Esophagus muscularis mucosa (tissue), 3 donors: ENCODE data around the gene EPHB2.

Experiments
- CTCF ChIP-seq, 3 experiments: fragments of 200-600 bp in 2 of 3; fragments of 450-650 bp in 1 of 3; sonication (generic) in 2 of 3; IDR thresholded peaks; one replicate each; pipeline ENCODE4 v1.5.1; 2017 to 2019; ENCODE audit warnings: antibody characterized with exemption in 3 of 3, mild to moderate bottlenecking in 2 of 3, moderate library complexity in 1 of 3
- POLR2A ChIP-seq: fragments of 450-650 bp; IDR thresholded peaks from one replicate; pipeline ENCODE4 v1.6.1; 2017; ENCODE audit warnings: antibody characterized with exemption, moderate library complexity, mild to moderate bottlenecking, low read depth

GRCh38 chr1:22741118-22741517 is 30.5 kb downstream of the EPHB2 start:
- TF ChIP-seq CTCF (IDR thresholded peaks at IDR 0.05) (no peak), POLR2A (no peak)
